ENCODE measurements around the gene ERC2. TPM values are rescaled to one million over a fixed set of nuclear protein-coding genes. Genes with fewer than 3 reads are reported as not detected.

The ERC2 gene
- total RNA-seq, 2 donors from 2014 or later = 16.1 to 22.8 TPM

GRCh38 chr3:55751730-55752129, 716.5 kb downstream of the ERC2 start:
- no peak overlapping the region for H3K4me3 Mint-ChIP-seq
- no peak for TF ChIP-seq CTCF (conservative IDR thresholded peaks at IDR 0.05)
- no peaks in the 10 kb centered on the region for H3K36me3 Mint-ChIP-seq (ENCODE audit: low read depth)
- no peaks in the 10 kb centered on the region for H3K4me1 Mint-ChIP-seq
- no peaks in the 10 kb centered on the region for H3K9me3 Mint-ChIP-seq
- no peak for DNase-seq
- no peaks in the 10 kb centered on the region for H3K27me3 Mint-ChIP-seq (ENCODE audit: insufficient read depth)
- Histone ChIP-seq H3K9me3 (ENCODE audit: control insufficient read depth, low read length) (no peaks in the 10 kb centered on the region), H3K9ac (ENCODE audit: extremely low read depth, low read length, poor library complexity, severe bottlenecking) (no peak overlapping the region), H3K36me3 (ENCODE audit: control insufficient read depth, insufficient read depth, low read length) (no peaks in the 10 kb centered on the region), H3K27ac (ENCODE audit: low read depth, low read length) (no peak overlapping the region), H3K4me3 (ENCODE audit: low read length) (no peak overlapping the region), H3K4me1 (ENCODE audit: control insufficient read depth, insufficient read depth, low read length) (no peaks in the 10 kb centered on the region), H3K27me3 (ENCODE audit: control insufficient read depth, insufficient read depth, low read length, poor library complexity, severe bottlenecking) (no peaks in the 10 kb centered on the region)
- H3K27ac Mint-ChIP-seq = no peak overlapping the region
- WGBS, 2 experiments (ENCODE audit: insufficient coverage in 1 of 2, insufficient read length in 1 of 2) = 83% methylated on average over 1 of the region's 1 CpG; no CpG with 5 or more reads in 1 of the 2 experiments

GRCh38 chr3:55750525-55750924, 717.7 kb downstream of the ERC2 start:
- Mint-ChIP-seq H3K4me3 (no peak overlapping the region), H3K36me3 (ENCODE audit: low read depth) (no peaks in the 10 kb centered on the region), H3K9me3 (no peaks in the 10 kb centered on the region), H3K4me1 (no peaks in the 10 kb centered on the region), H3K27ac (no peak overlapping the region), H3K27me3 (ENCODE audit: insufficient read depth) (no peaks in the 10 kb centered on the region)
- no peak for DNase-seq
- H3K27ac ChIP-seq (ENCODE audit: low read depth, low read length) = no peak overlapping the region
- no peaks in the 10 kb centered on the region for H3K9me3 ChIP-seq (ENCODE audit: control insufficient read depth, low read length)
- no peaks in the 10 kb centered on the region for H3K27me3 ChIP-seq (ENCODE audit: control insufficient read depth, insufficient read depth, low read length, poor library complexity, severe bottlenecking)
- no peak overlapping the region for H3K9ac ChIP-seq (ENCODE audit: extremely low read depth, low read length, poor library complexity, severe bottlenecking)
- WGBS, 2 experiments (ENCODE audit: insufficient coverage in 1 of 2, insufficient read length in 1 of 2) = 93 to 100% methylated on average over 5 to 6 of the region's 6 CpGs
- no peak for TF ChIP-seq CTCF (conservative IDR thresholded peaks at IDR 0.05)
- no peak overlapping the region for H3K4me3 ChIP-seq (ENCODE audit: low read length)
- no peaks in the 10 kb centered on the region for H3K36me3 ChIP-seq (ENCODE audit: control insufficient read depth, insufficient read depth, low read length)
- no peaks in the 10 kb centered on the region for H3K4me1 ChIP-seq (ENCODE audit: control insufficient read depth, insufficient read depth, low read length)

- 86 to 100% methylated on average over 1 of the region's 1 CpG for WGBS, 2 experiments (ENCODE audit: insufficient coverage in 1 of 2, insufficient read length in 1 of 2)
- no peak for TF ChIP-seq CTCF (conservative IDR thresholded peaks at IDR 0.05)
- no peak overlapping the region for H3K27ac Mint-ChIP-seq
Measured at GRCh38 chr3:55749036-55749435, 719.2 kb downstream of the ERC2 start.

More at GRCh38 chr3:55749036-55749435, 719.2 kb downstream of the ERC2 start:
- Histone ChIP-seq H3K4me3 (ENCODE audit: low read length) (no peak overlapping the region), H3K4me1 (ENCODE audit: control insufficient read depth, insufficient read depth, low read length) (no peaks in the 10 kb centered on the region), H3K9ac (ENCODE audit: extremely low read depth, low read length, poor library complexity, severe bottlenecking) (no peak overlapping the region), H3K36me3 (ENCODE audit: control insufficient read depth, insufficient read depth, low read length) (no peaks in the 10 kb centered on the region), H3K9me3 (ENCODE audit: control insufficient read depth, low read length) (no peaks in the 10 kb centered on the region), H3K27me3 (ENCODE audit: control insufficient read depth, insufficient read depth, low read length, poor library complexity, severe bottlenecking) (no peaks in the 10 kb centered on the region), H3K27ac (ENCODE audit: low read depth, low read length) (no peak overlapping the region)
- H3K4me1 Mint-ChIP-seq = no peaks in the 10 kb centered on the region
- no peaks in the 10 kb centered on the region for H3K36me3 Mint-ChIP-seq (ENCODE audit: low read depth)
- no peak for DNase-seq
- no peak overlapping the region for H3K4me3 Mint-ChIP-seq
- H3K9me3 Mint-ChIP-seq = no peaks in the 10 kb centered on the region
- H3K27me3 Mint-ChIP-seq (ENCODE audit: insufficient read depth) = no peaks in the 10 kb centered on the region
